Ishikawa (cell line): ENCODE data around the gene EMCN.

Experiments
- CEBPB ChIP-seq: IDR thresholded peaks from 2 replicates; pipeline ENCODE4 v1.6.1; 2012
- CREB1 ChIP-seq: IDR thresholded peaks from 2 replicates; pipeline ENCODE4 v1.6.1; 2012; ENCODE audit warnings: low read depth
- EGR1 ChIP-seq: IDR thresholded peaks from 2 replicates; pipeline ENCODE4 v1.6.1; 2012
- EP300 ChIP-seq: IDR thresholded peaks from 2 replicates; pipeline ENCODE4 v1.6.1; 2012; ENCODE audit warnings: borderline replicate concordance
- FOXM1 ChIP-seq: IDR thresholded peaks from 2 replicates; pipeline ENCODE4 v1.6.1; 2012; ENCODE audit warnings: low read depth, borderline replicate concordance
- MAX ChIP-seq: IDR thresholded peaks from 2 replicates; pipeline ENCODE4 v1.6.1; 2012
- NFIC ChIP-seq: IDR thresholded peaks from 2 replicates; pipeline ENCODE4 v1.6.1; 2012
- RAD21 ChIP-seq: IDR thresholded peaks from 2 replicates; pipeline ENCODE4 v1.6.1; 2012; ENCODE audit warnings: low read depth
- REST ChIP-seq: IDR thresholded peaks from 2 replicates; pipeline ENCODE4 v1.6.1; 2012; ENCODE audit warnings: low read depth, mild to moderate bottlenecking
- TAF1 ChIP-seq: IDR thresholded peaks from 2 replicates; pipeline ENCODE4 v1.6.1; 2012; ENCODE audit warnings: low read depth, mild to moderate bottlenecking
- TCF12 ChIP-seq: IDR thresholded peaks from 2 replicates; pipeline ENCODE4 v1.6.1; 2012; ENCODE audit warnings: low read depth
- TEAD4 ChIP-seq: IDR thresholded peaks from 2 replicates; pipeline ENCODE4 v1.6.1; 2012
- USF1 ChIP-seq: IDR thresholded peaks from 2 replicates; pipeline ENCODE4 v1.6.1; 2012
- YY1 ChIP-seq: IDR thresholded peaks from 2 replicates; pipeline ENCODE4 v1.6.1; 2012; ENCODE audit warnings: low read depth
- ZBTB7A ChIP-seq: IDR thresholded peaks from 2 replicates; pipeline ENCODE4 v1.6.1; 2012; ENCODE audit warnings: low read depth

The EMCN gene

GRCh38 chr4:100369871-100370270 lies 148.0 kb downstream of the EMCN start:
- TF ChIP-seq FOXM1 (no peak), RAD21 (no peak), ZBTB7A (no peak), EP300 (no peak), REST (no peak), CREB1 (no peak), TCF12 (no peak)

- no peak for TF ChIP-seq REST
- TF ChIP-seq CREB1, result no peak
- no peak for TF ChIP-seq YY1
- TF ChIP-seq TCF12, result no peak
- no peak for TF ChIP-seq EGR1
- TF ChIP-seq ZBTB7A, result no peak
- no peak for TF ChIP-seq NFIC
- TF ChIP-seq TEAD4, result no peak
- TF ChIP-seq USF1, result no peak
- no peak for TF ChIP-seq MAX
- no peak for TF ChIP-seq TAF1
- TF ChIP-seq RAD21, result no peak
- no peak for TF ChIP-seq EP300
These were observed 150.4 kb downstream of the EMCN start for GRCh38 chr4:100367451-100367850.

GRCh38 chr4:100366213-100366612 lies 151.6 kb downstream of the EMCN start:
- no peak for TF ChIP-seq FOXM1
- no peak for TF ChIP-seq TAF1
- TF ChIP-seq CREB1, result no peak
- TF ChIP-seq ZBTB7A, result no peak
- no peak for TF ChIP-seq NFIC
- TF ChIP-seq YY1, result no peak
- TF ChIP-seq MAX, result no peak
- no peak for TF ChIP-seq CEBPB

- no peak for TF ChIP-seq CEBPB
- no peak for TF ChIP-seq FOXM1
- TF ChIP-seq USF1, result no peak
- no peak for TF ChIP-seq TEAD4
- no peak for TF ChIP-seq YY1
- TF ChIP-seq NFIC, result no peak
- TF ChIP-seq CREB1, result no peak
- no peak for TF ChIP-seq TAF1
These were observed 155.5 kb downstream of the EMCN start for GRCh38 chr4:100362366-100362765.

GRCh38 chr4:100361336-100361735 lies 156.5 kb downstream of the EMCN start:
- TF ChIP-seq MAX (no peak), EGR1 (no peak), CEBPB (no peak), USF1 (no peak), RAD21 (no peak), TEAD4 (no peak)

- TF ChIP-seq ZBTB7A (no peak), REST (no peak), CEBPB (no peak), USF1 (no peak), NFIC (no peak)
These were observed 157.6 kb downstream of the EMCN start for GRCh38 chr4:100360211-100360610.
